Measurements from ENCODE around the gene DNAJB14.
A peak's percentile ranks its signal among the peaks of the same experiment; 100 is the strongest.

DNAJB14 gene

DNA sequence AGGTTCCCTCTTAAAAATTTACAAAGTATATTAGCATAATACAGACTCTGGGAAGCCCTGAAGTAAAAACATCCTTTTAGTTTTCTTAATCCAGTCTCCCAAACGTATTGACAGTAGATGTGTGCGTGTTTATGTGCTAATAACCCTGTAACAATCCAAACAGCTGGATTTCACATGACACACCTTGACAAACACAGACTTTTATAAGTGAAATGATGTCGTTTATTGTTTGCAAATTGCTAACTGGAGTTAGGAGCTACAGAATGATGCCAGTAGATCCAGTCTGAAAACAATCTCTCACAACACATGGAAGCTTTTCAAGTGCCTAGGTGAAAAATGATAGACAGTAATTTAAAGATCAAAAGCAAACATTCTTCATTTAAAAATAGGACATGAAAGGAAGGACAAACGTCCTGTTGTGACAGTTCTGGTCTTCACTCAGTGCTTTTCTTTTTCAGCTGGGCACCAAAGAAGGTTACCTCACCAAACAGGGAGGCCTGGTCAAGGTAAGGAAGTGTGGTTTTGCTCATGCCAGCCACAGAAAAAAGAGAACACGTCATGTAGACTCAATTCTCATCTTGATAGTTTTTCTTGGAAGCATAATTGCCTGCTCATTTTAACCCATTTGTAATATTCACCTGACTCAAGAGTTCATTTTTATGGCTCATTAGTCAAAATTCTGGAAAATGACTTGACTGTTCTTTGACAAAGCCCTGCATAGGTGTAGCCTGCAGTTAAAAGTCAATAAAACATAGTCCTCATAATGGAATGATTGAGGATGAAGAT is 85.1 kb downstream of the DNAJB14 start:
- no peak for DNase-seq

DNA sequence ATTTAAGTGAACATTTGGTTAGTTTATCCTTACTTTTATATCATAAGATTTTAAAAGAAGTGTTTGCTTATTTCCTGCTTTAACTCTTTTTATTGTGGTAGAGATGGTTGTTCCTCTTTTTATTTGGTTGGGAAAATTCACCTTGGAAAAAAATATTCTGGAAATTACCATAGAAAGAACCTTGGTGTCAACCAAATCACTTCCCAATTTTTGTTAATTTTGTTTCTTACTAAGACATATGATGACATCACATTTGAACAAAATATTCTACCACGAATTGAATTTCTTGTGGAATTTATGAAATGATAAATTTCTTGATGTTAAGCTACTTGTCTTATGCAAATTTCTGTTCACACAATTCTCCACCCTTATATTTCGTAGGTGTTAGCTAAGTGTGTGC is 85.9 kb downstream of the DNAJB14 start:
- no peak for DNase-seq

DNA sequence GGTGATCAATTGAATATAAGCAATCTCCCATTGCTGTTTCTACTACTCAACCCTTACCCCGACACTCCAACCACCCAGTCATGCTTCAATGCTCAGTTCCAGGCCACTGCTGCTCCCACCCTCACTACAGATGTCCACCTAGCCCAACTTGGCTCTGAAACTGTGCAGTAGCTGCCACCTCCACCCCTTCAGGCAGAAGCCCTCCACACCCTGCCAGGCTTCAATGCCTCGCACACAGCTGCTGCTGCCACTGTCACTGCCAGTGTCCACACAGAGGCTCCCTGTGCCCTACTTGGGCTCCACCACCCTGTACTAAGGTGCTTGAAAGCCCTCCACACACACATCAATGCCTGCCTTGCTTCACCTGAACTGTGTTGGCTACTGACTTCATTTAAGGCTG is 86.8 kb downstream of the DNAJB14 start:
- DNase-seq: no peak

DNA sequence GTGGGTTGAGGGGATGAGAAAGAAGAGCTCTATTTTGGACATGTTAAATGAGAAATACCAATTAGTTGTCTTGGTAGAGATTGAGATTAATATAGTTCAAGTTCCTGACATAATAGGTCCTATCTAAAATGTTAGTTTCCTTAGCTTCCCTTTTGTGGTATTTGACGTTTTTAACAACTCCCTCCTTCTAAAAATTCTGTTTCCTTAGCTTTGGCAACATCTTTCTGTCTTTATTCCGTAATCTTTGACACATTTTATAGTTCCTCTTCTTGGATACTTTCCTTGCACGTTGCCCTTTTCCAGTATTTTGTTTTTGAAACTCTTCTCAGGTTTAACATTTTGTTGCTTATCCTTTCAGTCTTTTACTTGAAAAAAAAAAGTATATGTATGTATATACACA is 89.1 kb downstream of the DNAJB14 start:
- no peak for DNase-seq

DNA sequence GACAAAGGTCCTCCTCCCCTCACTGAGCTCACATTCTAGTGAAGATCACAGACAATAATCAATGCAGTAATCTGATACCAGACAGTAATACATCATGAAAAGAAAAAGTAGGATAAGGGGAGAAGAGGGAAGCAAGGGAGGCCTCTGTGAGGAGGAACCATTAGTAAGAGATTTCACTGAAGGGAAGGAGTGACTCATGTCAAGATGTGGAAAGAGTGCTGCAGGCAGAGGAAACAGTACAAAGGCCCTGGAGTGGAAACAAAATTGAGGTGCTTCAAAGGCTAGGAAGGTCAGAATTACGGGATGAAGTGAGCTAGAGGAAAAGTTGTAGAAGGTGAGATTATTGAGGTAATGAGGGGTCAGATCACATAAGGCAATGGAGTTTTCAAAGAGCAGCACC is 90.3 kb downstream of the DNAJB14 start:
- no peak for DNase-seq

DNA sequence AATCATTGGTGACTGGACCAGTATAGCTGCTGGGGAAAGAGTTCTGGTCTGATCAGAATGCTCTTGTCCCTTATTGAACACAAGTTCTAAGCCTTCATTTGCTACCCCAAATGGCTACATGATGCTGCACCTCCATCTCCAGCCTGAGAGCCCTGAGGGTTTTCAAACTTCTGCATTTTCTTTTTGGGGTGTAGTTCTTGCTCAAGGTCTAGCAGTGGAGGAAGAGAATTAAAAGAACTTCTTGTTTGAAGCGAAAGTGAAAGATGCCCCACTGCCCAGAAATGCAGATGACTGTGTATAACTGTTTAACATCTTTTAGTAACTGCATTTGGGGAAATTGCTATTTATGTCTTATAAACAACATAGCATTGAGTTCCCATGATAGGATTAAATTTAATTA is 90.7 kb downstream of the DNAJB14 start:
- DNase-seq: no peak

DNA sequence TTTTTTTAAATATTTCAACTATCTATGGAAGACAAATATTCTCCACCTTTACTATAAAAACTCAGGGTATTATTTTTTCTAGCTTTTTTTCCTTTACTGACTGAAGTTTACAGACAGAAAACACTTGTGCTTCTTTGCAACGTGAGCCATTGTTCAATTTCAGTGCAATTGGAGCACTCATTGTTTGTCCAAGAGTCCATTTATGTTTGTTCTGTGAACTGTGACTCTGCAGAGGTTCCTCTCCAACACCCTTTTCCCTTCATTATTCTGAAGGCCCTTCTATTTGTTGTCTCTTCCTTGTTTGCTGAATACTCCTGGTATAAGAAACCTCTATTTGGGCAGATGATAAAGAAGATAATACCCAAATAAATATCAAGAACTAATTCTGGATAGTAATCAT is 92.4 kb downstream of the DNAJB14 start:
- DNase-seq: no peak

DNA sequence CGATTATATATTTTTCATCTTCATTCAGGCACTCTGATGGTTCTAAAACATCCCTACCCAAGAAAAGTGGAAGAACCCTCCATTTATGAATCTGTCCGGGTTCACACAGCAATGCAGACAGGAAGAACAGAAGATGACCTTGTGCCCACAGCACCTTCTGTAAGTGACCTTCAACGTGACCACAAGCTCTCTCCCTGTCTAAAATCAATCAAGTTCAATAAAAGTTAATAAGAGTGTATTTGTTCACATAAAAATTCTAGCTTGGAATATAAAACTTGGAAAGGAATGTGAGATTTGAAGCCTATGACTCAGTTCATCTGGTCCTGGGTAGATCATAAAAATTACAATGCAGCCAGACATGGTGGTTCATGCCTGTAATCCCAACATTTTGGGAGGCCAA is 93.2 kb downstream of the DNAJB14 start:
- no peak for DNase-seq

DNA sequence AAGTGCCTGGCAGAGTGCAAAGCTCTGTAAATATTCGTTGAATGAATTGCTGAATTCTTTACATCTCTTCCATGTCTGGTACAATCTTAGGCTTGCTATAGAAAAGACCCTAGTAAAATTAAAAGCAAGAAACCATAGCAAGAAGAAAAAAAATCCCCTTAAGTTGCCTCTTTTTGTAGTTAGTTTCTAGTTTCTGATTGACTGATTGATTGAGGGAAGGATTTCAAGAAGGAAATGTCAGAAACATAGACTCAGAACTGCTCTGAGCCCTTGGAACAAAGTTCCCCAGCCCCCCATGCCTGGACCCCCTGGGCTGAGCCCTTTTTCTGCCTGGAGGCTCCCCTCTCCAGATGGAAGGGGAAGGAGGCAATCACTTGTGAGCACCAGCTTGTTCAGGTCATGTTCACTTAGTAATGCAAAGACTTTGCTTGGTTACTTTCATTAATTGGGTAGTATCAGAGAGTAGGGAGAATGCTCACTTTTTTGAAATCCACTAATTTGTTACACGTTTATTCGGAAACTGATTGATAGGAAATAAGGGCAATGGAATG is 94.1 kb downstream of the DNAJB14 start:
- no peak for DNase-seq

DNA sequence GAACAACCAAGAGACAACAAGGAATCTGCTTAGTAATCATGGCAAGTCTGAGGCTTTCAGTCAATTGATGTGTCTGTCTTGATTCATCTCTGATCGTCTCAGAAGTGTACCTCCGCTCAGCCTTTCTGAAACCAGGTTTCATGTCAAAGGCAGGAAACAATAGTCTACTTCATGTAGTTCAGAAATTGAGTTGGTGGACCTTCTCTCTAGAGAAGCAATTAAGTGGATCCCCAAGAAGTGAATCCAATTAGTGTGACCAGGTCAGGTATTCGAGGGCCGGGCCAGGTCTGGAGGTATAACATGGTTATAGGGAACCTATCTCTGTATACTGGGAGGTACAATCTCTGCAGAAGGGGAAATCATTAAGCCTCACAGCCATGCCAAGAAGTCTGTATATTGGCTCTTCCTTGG is 97.8 kb downstream of the DNAJB14 start:
- DNase-seq: peak; percentile 16 to 45

DNA sequence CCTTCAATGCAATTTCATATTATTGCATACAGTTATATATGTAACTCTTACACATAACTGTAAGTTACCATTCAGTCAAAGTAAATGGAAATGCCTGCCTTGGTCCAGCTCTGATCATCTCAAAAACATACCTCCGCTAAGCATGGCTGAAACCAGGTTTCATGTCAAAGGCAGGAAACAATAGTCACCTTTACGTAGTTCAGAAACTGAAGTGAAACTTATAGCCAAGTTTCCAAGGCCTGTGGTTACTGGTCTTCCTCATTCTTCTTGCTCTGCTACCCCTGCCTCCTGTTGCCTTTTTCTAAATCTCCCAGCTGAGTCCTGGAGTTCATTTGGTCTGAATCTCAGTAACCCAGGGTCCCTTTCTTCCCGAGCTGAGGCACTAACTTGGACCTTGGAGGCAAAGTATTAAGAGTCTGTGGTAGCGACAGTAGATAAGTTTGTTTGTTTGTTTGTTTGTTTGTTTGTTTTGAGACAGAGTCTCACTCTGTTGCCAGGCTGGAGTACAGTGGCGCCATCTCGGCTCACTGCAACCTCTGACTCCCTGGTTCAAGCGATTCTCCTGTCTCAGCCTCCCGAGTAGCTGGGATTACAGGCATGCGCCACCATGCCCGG is 98.9 kb downstream of the DNAJB14 start:
- peak in 1 of 2 donors; percentile 24 for DNase-seq

DNA sequence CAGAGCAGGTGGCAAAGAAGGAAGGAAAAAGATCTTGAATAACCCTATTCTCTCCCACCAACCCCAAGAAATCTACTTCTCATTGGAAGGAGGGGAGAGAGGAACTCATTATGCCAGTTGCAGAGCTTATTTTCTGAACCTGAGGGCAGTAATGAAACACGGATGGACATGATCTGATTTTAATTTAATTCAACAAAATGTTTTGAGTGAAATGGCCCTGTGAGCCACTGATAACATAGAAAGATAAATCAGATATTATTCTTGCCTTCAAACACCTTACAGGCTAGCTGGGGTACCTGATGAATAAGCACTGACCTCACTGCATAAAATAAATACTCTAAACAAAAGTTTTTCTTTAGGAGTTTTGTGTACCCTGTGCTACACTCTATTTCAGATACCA is 99.5 kb downstream of the DNAJB14 start:
- no peak for DNase-seq
